ENCODE results near the gene CPED1.
A peak's percentile ranks its signal among the peaks of the same experiment; 100 is the strongest.

The CPED1 gene

GRCh38 chr7:121103579-121103978, 115.1 kb downstream of the CPED1 start:
- TF ChIP-seq CTCF (IDR thresholded peaks at IDR 0.05; ENCODE audit: low read length) (no peak), EZH2 (IDR thresholded peaks at IDR 0.05; ENCODE audit: borderline replicate concordance, low read length) (no peak)
- Histone ChIP-seq H3K4me1 (ENCODE audit: insufficient read depth, low read length, severe bottlenecking) (peaks cover 8% of the 10 kb centered on the region), H3K27ac (ENCODE audit: low read depth, low read length, poor library complexity, severe bottlenecking) (no peak overlapping the region), H4K20me1 (ENCODE audit: insufficient read depth, low read length) (no peaks in the 10 kb centered on the region), H3K79me2 (ENCODE audit: insufficient read depth, low read length) (no peaks in the 10 kb centered on the region), H3F3A (ENCODE audit: insufficient read depth, low read length) (no peaks in the 10 kb centered on the region), H3K27me3 (ENCODE audit: insufficient read depth, low read length) (no peaks in the 10 kb centered on the region), H3K4me2 (ENCODE audit: low read length) (no peak overlapping the region), H3K9me2 (ENCODE audit: low read depth, low read length) (no peaks in the 10 kb centered on the region), H3K9ac (ENCODE audit: low read length) (no peak overlapping the region), H3K4me3 (ENCODE audit: low read depth, low read length, poor library complexity, severe bottlenecking) (no peak overlapping the region), H2AFZ (ENCODE audit: low read length) (no peak overlapping the region), H3K9me3 (ENCODE audit: low read length) (no peaks in the 10 kb centered on the region), H3K36me3 (ENCODE audit: insufficient read depth, low read length) (no peaks in the 10 kb centered on the region)

DNA sequence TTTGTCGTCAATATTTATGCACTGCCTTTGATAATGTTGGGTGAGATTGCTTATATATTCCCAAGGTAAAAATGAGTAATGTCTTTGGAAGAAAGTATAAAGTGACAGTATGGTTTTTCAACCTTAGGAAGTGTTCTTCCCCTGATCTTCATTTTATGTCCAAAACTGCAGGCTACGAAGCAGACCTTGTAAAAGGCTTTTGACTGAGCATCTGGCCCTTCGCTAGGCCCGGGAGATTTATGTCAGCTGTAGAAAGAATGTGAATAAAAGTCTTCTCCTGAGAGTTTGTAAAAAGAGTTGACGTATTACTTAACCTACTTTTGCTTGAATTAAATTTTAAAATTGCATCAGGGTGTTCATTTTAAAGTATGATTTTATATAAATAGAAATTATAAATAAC, 116.8 kb downstream of the CPED1 start:
- Histone ChIP-seq H3K9me2 (ENCODE audit: low read depth, low read length) (no peaks in the 10 kb centered on the region), H3F3A (ENCODE audit: insufficient read depth, low read length) (no peaks in the 10 kb centered on the region), H3K4me1 (ENCODE audit: insufficient read depth, low read length, severe bottlenecking) (peaks cover 8% of the 10 kb centered on the region), H3K27me3 (ENCODE audit: insufficient read depth, low read length) (no peaks in the 10 kb centered on the region), H3K4me3 (ENCODE audit: low read depth, low read length, poor library complexity, severe bottlenecking) (no peak overlapping the region), H3K79me2 (ENCODE audit: insufficient read depth, low read length) (no peaks in the 10 kb centered on the region), H3K36me3 (ENCODE audit: insufficient read depth, low read length) (no peaks in the 10 kb centered on the region), H3K27ac (ENCODE audit: low read depth, low read length, poor library complexity, severe bottlenecking) (no peak overlapping the region), H3K9me3 (ENCODE audit: low read length) (no peaks in the 10 kb centered on the region), H3K4me2 (ENCODE audit: low read length) (no peak overlapping the region), H3K9ac (ENCODE audit: low read length) (no peak overlapping the region), H4K20me1 (ENCODE audit: insufficient read depth, low read length) (no peaks in the 10 kb centered on the region; the same call in 1 of the 2 replicates), H2AFZ (ENCODE audit: low read length) (no peak overlapping the region)
- TF ChIP-seq EZH2 (IDR thresholded peaks at IDR 0.05; ENCODE audit: borderline replicate concordance, low read length), result no peak
- TF ChIP-seq CTCF (IDR thresholded peaks at IDR 0.05; ENCODE audit: low read length), result no peak

GRCh38 chr7:121107923-121108498, 119.5 kb downstream of the CPED1 start:
- Histone ChIP-seq H3K4me1 (ENCODE audit: insufficient read depth, low read length, severe bottlenecking) (peaks cover 8% of the 10 kb centered on the region), H3K36me3 (ENCODE audit: insufficient read depth, low read length) (no peaks in the 10 kb centered on the region), H2AFZ (ENCODE audit: low read length) (no peak overlapping the region), H3K27ac (ENCODE audit: low read depth, low read length, poor library complexity, severe bottlenecking) (no peak overlapping the region), H3F3A (ENCODE audit: insufficient read depth, low read length) (no peaks in the 10 kb centered on the region), H3K4me3 (ENCODE audit: low read depth, low read length, poor library complexity, severe bottlenecking) (no peak overlapping the region), H3K9me3 (ENCODE audit: low read length) (no peaks in the 10 kb centered on the region), H3K79me2 (ENCODE audit: insufficient read depth, low read length) (no peaks in the 10 kb centered on the region), H3K9ac (ENCODE audit: low read length) (no peak overlapping the region), H3K27me3 (ENCODE audit: insufficient read depth, low read length) (no peaks in the 10 kb centered on the region), H3K9me2 (ENCODE audit: low read depth, low read length) (no peaks in the 10 kb centered on the region), H3K4me2 (ENCODE audit: low read length) (no peak overlapping the region), H4K20me1 (ENCODE audit: insufficient read depth, low read length) (no peaks in the 10 kb centered on the region; the same call in 1 of the 2 replicates)
- peak; percentile 97 for TF ChIP-seq CTCF (IDR thresholded peaks at IDR 0.05; ENCODE audit: low read length)
- no peak for TF ChIP-seq EZH2 (IDR thresholded peaks at IDR 0.05; ENCODE audit: borderline replicate concordance, low read length)

Measured in OCI-LY1 (cell line).